Neutrophil (primary cell): ENCODE measurements around the gene PSMA7.

Experiments
- H3K27ac ChIP-seq: fragments of 200-600 bp; sonication (generic); 2 replicates; pipeline ENCODE4 v1.5.1; 2016; ENCODE audit warnings: mild to moderate bottlenecking, moderate library complexity
- H3K27me3 ChIP-seq: fragments of 200-600 bp; sonication (generic); 2 replicates; pipeline ENCODE4 v1.6.0; 2016; ENCODE audit warnings: mild to moderate bottlenecking
- H3K36me3 ChIP-seq: fragments of 200-600 bp; sonication (generic); 2 replicates; pipeline ENCODE4 v1.5.1; 2017
- H3K4me1 ChIP-seq, 2 experiments: fragments of 200-600 bp in 1 of 2; sonication (generic) in 1 of 2; 1 replicate in 1 of 2; 2 replicates in 1 of 2; pipeline versions ENCODE4 v1.5.1 to v1.6.1; 2013 to 2016; ENCODE audit warnings: low read depth in 1 of 2, low read length in 1 of 2, mild to moderate bottlenecking in 1 of 2, moderate library complexity in 1 of 2; ENCODE audit not compliant: control insufficient read depth in 1 of 2, insufficient read depth in 1 of 2
- H3K4me3 ChIP-seq, 2 experiments: fragments of 200-600 bp in 1 of 2; sonication (generic) in 1 of 2; 1 replicate in 1 of 2; 2 replicates in 1 of 2; pipeline ENCODE4 v1.5.1; 2013 to 2016; ENCODE audit warnings: low read depth in 1 of 2, low read length in 1 of 2, mild to moderate bottlenecking in 1 of 2, moderate library complexity in 1 of 2
- H3K9me3 ChIP-seq: fragments of 200-600 bp; sonication (generic); 2 replicates; pipeline ENCODE4 v1.5.1; 2016
- CTCF ChIP-seq: fragments of 200-600 bp; sonication (generic); IDR thresholded peaks from 2 replicates; pipeline ENCODE4 v1.5.1; 2016; ENCODE audit warnings: antibody characterized with exemption

Gene PSMA7

GRCh38 chr20:62122654-62123449 lies 20.3 kb downstream of the PSMA7 start:
- H3K36me3 ChIP-seq = peaks cover 37% of the 10 kb centered on the region
- peak overlapping the region; percentile 85 for H3K27ac ChIP-seq
- H3K9me3 ChIP-seq = no peaks in the 10 kb centered on the region
- H3K4me3 ChIP-seq = peak overlapping the region; percentile 81 to 91
- H3K27me3 ChIP-seq = peaks cover 40% of the 10 kb centered on the region
- peaks cover 20 to 22% of the 10 kb centered on the region in 2 experiments for H3K4me1 ChIP-seq
- no peak for TF ChIP-seq CTCF

GRCh38 chr20:62121776-62122653 lies 21.2 kb downstream of the PSMA7 start, which contains the start of gene LSM14B:
Gene LSM14B (plus strand): TSS chr20:62122475. CDS start chr20:62122667, 192 bp downstream.
- Histone ChIP-seq H3K27me3 (peaks cover 49% of the 10 kb centered on the region), H3K36me3 (peaks cover 28% of the 10 kb centered on the region), H3K4me1 (peaks cover 20 to 22% of the 10 kb centered on the region in 2 experiments), H3K9me3 (no peaks in the 10 kb centered on the region), H3K27ac (peak within 1 kb of the TSS; percentile 85), H3K4me3 (peak within 1 kb of the TSS; percentile 81 to 91)
- TF ChIP-seq CTCF = peak; percentile 38

GRCh38 chr20:62120990-62121775 lies 22.0 kb downstream of the PSMA7 start:
- Histone ChIP-seq H3K27me3 (peaks cover 57% of the 10 kb centered on the region), H3K9me3 (no peaks in the 10 kb centered on the region), H3K4me3 (peak overlapping the region; percentile 81 to 91), H3K27ac (peak overlapping the region; percentile 85), H3K36me3 (peaks cover 20% of the 10 kb centered on the region), H3K4me1 (peaks cover 18 to 22% of the 10 kb centered on the region in 2 experiments)
- TF ChIP-seq CTCF = no peak

GRCh38 chr20:62120365-62120762 lies 22.8 kb downstream of the PSMA7 start:
- Histone ChIP-seq H3K4me3 (no peak overlapping the region), H3K4me1 (peaks cover 17 to 22% of the 10 kb centered on the region in 2 experiments), H3K27me3 (peaks cover 64% of the 10 kb centered on the region), H3K9me3 (no peaks in the 10 kb centered on the region), H3K36me3 (peaks cover 12% of the 10 kb centered on the region), H3K27ac (no peak overlapping the region)
- no peak for TF ChIP-seq CTCF
